Stimulated activated memory B cell treated with anti-CD40 and anti-IgM and Interleukin-4, amounts not matched to agents 10 μg/mL and 1 μg/mL and 100 μg/mL, for 72 hours (primary cell): ENCODE data around the gene CAMK2G.
A peak's percentile ranks its signal among the peaks of the same experiment; 100 is the strongest.
"Not testable (repeated sequence)": the region's sequence is repeated elsewhere in the genome, so short reads cannot be mapped to it uniquely, and the experiment has no call there.

Experiments used
- ATAC-seq: fragments of 150-1000 bp; cut with Tn5 transposase; 2 replicates; pipeline ENCODE4 v1.10.0; 2021
- H3K27ac Mint-ChIP-seq: one replicate; pipeline ENCODE4 v1.8.0; 2022; ENCODE audit warnings: mild to moderate bottlenecking, mixed read lengths
- H3K27me3 Mint-ChIP-seq: one replicate; pipeline ENCODE4 v1.8.0; 2022; ENCODE audit warnings: mixed read lengths
- H3K36me3 Mint-ChIP-seq: one replicate; pipeline ENCODE4 v1.8.0; 2022; ENCODE audit warnings: mixed read lengths
- H3K4me1 Mint-ChIP-seq: one replicate; pipeline ENCODE4 v1.8.0; 2022; ENCODE audit warnings: mixed read lengths
- H3K4me3 Mint-ChIP-seq: one replicate; pipeline ENCODE4 v1.8.0; 2022; ENCODE audit warnings: mild to moderate bottlenecking, moderate library complexity, mixed read lengths
- H3K9me3 Mint-ChIP-seq: one replicate; pipeline ENCODE4 v1.8.0; 2022; ENCODE audit warnings: mixed read lengths

CAMK2G gene

GRCh38 chr10:73798927-73799560 is 75.3 kb downstream of the CAMK2G start:
- peaks cover 67% of the 10 kb centered on the region for H3K36me3 Mint-ChIP-seq
- no peaks in the 10 kb centered on the region for H3K27me3 Mint-ChIP-seq
- peaks cover 14% of the 10 kb centered on the region for H3K4me1 Mint-ChIP-seq
- no peak overlapping the region for H3K27ac Mint-ChIP-seq
- H3K9me3 Mint-ChIP-seq, result no peaks in the 10 kb centered on the region
- no peak for ATAC-seq
- no peak overlapping the region for H3K4me3 Mint-ChIP-seq

- Mint-ChIP-seq H3K27me3 (no peaks in the 10 kb centered on the region), H3K4me3 (no peak overlapping the region), H3K36me3 (peaks cover 67% of the 10 kb centered on the region), H3K27ac (no peak overlapping the region), H3K4me1 (peaks cover 4% of the 10 kb centered on the region), H3K9me3 (no peaks in the 10 kb centered on the region)
- no peak for ATAC-seq
Measured at GRCh38 chr10:73798087-73798486, 76.3 kb downstream of the CAMK2G start.

DNA sequence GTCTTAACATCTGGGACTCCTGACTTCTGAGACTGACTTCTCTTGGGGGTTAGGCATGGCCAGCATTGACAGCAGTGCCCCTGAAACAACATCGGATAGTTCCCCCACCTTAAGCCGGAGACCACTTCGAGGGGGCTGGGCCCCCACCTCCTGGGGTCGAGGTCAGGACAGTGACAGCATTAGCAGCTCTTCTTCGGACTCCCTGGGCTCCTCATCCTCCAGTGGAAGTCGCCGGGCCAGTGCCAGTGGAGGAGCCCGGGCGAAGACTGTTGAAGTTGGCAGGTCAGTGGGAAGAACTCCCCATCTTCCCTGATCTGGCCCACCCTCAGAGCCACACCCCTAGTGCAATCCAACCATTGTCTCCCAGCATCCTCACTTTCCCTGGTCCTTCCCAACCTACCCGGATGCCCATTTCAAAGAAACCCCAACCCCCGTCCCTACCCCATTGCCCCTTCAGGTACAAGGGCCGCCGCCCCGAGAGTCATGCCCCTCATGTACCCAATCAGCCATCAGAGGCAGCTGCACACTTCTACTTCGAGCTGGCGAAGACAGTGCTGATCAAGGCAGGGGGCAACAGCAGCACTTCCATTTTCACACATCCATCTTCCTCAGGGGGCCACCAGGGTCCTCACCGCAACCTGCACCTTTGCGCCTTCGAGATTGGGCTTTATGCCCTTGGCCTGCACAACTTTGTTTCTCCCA is 76.9 kb downstream of the CAMK2G start:
- Mint-ChIP-seq H3K4me3 (no peak overlapping the region), H3K27me3 (no peaks in the 10 kb centered on the region), H3K27ac (no peak overlapping the region), H3K9me3 (no peaks in the 10 kb centered on the region), H3K4me1 (no peaks in the 10 kb centered on the region), H3K36me3 (peaks cover 67% of the 10 kb centered on the region)
- no peak for ATAC-seq

GRCh38 chr10:73796766-73797165 is 77.6 kb downstream of the CAMK2G start:
- H3K9me3 Mint-ChIP-seq, result no peaks in the 10 kb centered on the region
- H3K36me3 Mint-ChIP-seq, result peaks cover 72% of the 10 kb centered on the region
- H3K4me1 Mint-ChIP-seq, result no peaks in the 10 kb centered on the region
- H3K4me3 Mint-ChIP-seq, result no peak overlapping the region
- no peak for ATAC-seq
- no peak overlapping the region for H3K27ac Mint-ChIP-seq
- no peaks in the 10 kb centered on the region for H3K27me3 Mint-ChIP-seq

- not testable (repeated sequence) for H3K4me1 Mint-ChIP-seq, H3K4me3 Mint-ChIP-seq, H3K27ac Mint-ChIP-seq, H3K9me3 Mint-ChIP-seq, ATAC-seq, H3K27me3 Mint-ChIP-seq
- H3K36me3 Mint-ChIP-seq, result peaks cover 72% of the 10 kb centered on the region
Measured at GRCh38 chr10:73796035-73796434, 78.3 kb downstream of the CAMK2G start.

DNA sequence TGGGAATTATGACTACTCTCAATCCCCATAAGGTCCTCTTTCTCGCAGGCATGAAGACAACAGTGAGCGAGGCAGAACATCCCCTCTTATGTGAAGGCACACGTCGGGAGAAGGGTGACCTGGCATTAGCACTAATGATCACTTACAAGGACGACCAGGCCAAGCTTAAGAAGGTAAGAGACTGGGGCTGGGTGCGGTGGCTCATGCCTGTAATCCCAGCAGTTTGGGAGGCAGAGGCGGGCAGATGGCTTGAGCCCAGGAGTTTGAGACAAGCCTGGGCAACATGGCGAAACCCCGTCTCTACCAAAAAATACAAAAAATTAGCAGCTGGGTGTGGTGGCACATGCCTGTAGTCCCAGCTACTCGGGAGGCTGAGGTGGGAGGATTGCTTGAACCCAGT is 78.9 kb downstream of the CAMK2G start:
- H3K27me3 Mint-ChIP-seq, H3K9me3 Mint-ChIP-seq, ATAC-seq, H3K27ac Mint-ChIP-seq, H3K4me3 Mint-ChIP-seq, H3K4me1 Mint-ChIP-seq: not testable (repeated sequence)
- peaks cover 74% of the 10 kb centered on the region for H3K36me3 Mint-ChIP-seq

- Mint-ChIP-seq H3K27ac (no peak overlapping the region), H3K4me1 (peaks cover 10% of the 10 kb centered on the region), H3K27me3 (no peaks in the 10 kb centered on the region), H3K36me3 (peaks cover 87% of the 10 kb centered on the region), H3K4me3 (no peak overlapping the region), H3K9me3 (no peaks in the 10 kb centered on the region)
- ATAC-seq, result no peak
Measured at GRCh38 chr10:73793456-73793855, 80.9 kb downstream of the CAMK2G start.

DNA sequence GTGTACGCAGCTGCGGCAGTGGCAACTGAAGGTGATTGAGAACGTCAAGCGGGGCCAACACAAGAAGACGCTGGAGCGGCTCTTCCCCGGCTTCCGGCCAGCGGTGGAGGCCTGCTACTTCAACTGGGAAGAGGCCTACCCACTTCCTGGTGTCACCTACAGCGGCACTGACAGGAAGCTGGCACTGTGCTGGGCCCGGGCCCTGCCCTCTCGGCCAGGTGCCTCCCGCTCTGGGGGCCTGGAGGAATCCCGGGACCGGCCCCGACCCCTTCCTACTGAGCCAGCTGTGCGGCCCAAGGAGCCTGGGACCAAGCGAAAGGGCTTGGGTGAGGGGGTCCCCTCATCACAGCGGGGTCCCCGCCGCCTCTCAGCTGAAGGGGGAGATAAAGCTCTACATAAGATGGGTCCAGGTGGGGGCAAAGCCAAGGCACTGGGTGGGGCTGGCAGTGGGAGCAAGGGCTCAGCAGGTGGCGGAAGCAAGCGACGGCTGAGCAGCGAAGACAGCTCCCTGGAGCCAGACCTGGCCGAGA is 82.4 kb downstream of the CAMK2G start:
- no peak for ATAC-seq

GRCh38 chr10:73790886-73791625 is 83.3 kb downstream of the CAMK2G start:
- Mint-ChIP-seq H3K9me3 (no peaks in the 10 kb centered on the region), H3K27ac (no peak overlapping the region), H3K27me3 (no peaks in the 10 kb centered on the region), H3K36me3 (peaks cover 67% of the 10 kb centered on the region), H3K4me1 (peaks cover 28% of the 10 kb centered on the region), H3K4me3 (no peak overlapping the region)
- no peak for ATAC-seq

More for the DNA sequence above, 82.4 kb downstream of the CAMK2G start:
- Mint-ChIP-seq H3K4me3 (no peak overlapping the region), H3K9me3 (no peaks in the 10 kb centered on the region), H3K27me3 (no peaks in the 10 kb centered on the region), H3K4me1 (peaks cover 22% of the 10 kb centered on the region), H3K36me3 (peaks cover 74% of the 10 kb centered on the region), H3K27ac (no peak overlapping the region)

DNA sequence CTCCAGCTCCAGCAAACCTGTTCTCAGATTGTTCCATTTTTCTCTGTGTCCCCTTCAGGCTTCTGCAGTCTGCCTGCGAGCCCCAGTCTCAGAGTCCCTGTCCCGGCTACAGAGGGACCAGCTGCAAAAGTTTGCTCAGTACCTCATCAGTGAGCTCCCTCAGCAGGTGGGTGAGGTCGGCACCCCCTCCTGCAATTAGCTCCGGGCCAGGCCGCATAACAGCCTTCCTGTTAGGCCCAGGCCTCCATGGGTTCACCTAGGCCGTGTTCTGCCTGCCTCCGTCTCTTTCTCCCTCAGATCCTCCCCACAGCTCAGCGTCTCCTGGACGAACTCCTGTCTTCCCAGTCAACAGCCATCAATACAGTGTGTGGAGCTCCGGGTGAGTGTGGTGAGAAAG is 84.7 kb downstream of the CAMK2G start:
- no peak overlapping the region for H3K27ac Mint-ChIP-seq
- ATAC-seq, result no peak
- no peak overlapping the region for H3K4me3 Mint-ChIP-seq
- peaks cover 36% of the 10 kb centered on the region for H3K4me1 Mint-ChIP-seq
- H3K27me3 Mint-ChIP-seq, result no peaks in the 10 kb centered on the region
- peaks cover 53% of the 10 kb centered on the region for H3K36me3 Mint-ChIP-seq
- no peaks in the 10 kb centered on the region for H3K9me3 Mint-ChIP-seq

GRCh38 chr10:73788864-73789658 is 85.3 kb downstream of the CAMK2G start:
- H3K4me3 Mint-ChIP-seq, result no peak overlapping the region

DNA sequence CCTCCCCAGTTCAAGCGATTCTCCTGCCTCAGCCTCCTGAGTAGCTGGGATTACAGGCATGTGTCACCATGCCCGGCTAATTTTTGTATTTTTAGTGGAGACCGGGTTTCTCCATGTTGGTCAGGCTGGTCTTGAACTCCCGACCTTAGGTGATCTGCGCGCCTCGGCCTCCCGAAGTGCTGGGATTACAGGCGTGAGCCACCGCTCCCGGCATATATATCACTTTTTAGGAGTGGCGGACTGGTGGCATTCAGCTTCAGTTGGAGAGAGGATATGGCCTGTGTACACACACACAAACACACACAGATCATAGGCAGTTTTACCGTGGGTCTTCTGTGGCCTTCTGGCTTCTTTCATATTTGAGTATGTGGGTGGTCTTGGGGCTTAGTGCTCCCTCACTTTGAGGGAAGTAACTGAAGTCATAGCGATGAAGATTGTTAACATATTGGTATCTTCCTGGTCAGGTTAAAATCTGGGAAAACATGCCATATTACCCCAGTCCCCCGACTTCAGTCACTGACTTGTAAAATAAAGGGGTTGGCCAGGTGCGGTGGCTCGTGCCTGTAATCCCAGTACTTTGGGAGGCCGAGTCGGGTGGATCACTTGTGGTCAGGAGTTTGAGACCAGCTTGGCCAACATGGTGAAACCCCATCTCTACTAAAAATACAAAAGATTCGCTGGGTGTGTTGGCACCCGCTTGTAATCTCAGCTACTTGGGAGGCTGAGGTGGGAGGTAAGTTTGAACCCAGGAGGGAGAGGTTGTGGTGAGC is 87.1 kb downstream of the CAMK2G start:
- not testable (repeated sequence) for ATAC-seq, H3K27ac Mint-ChIP-seq

More at GRCh38 chr10:73788864-73789658, 85.3 kb downstream of the CAMK2G start:
- no peak for ATAC-seq
- Mint-ChIP-seq H3K4me1 (peaks cover 36% of the 10 kb centered on the region), H3K27me3 (no peaks in the 10 kb centered on the region), H3K9me3 (no peaks in the 10 kb centered on the region), H3K27ac (no peak overlapping the region), H3K36me3 (peaks cover 47% of the 10 kb centered on the region)

GRCh38 chr10:73786512-73786885 is 87.9 kb downstream of the CAMK2G start:
- peak overlapping the region; percentile 96 for H3K27ac Mint-ChIP-seq
- H3K27me3 Mint-ChIP-seq, result no peaks in the 10 kb centered on the region
- H3K36me3 Mint-ChIP-seq, result peaks cover 29% of the 10 kb centered on the region
- peak overlapping the region; percentile 94 for H3K4me3 Mint-ChIP-seq
- no peak for ATAC-seq
- H3K4me1 Mint-ChIP-seq, result peaks cover 55% of the 10 kb centered on the region
- no peaks in the 10 kb centered on the region for H3K9me3 Mint-ChIP-seq

More for the DNA sequence above, 87.1 kb downstream of the CAMK2G start:
- H3K27me3 Mint-ChIP-seq, H3K9me3 Mint-ChIP-seq: not testable (repeated sequence)
- H3K4me1 Mint-ChIP-seq, result peaks cover 49% of the 10 kb centered on the region
- H3K4me3 Mint-ChIP-seq, result peak overlapping the region; percentile 9
- peaks cover 28% of the 10 kb centered on the region for H3K36me3 Mint-ChIP-seq

DNA sequence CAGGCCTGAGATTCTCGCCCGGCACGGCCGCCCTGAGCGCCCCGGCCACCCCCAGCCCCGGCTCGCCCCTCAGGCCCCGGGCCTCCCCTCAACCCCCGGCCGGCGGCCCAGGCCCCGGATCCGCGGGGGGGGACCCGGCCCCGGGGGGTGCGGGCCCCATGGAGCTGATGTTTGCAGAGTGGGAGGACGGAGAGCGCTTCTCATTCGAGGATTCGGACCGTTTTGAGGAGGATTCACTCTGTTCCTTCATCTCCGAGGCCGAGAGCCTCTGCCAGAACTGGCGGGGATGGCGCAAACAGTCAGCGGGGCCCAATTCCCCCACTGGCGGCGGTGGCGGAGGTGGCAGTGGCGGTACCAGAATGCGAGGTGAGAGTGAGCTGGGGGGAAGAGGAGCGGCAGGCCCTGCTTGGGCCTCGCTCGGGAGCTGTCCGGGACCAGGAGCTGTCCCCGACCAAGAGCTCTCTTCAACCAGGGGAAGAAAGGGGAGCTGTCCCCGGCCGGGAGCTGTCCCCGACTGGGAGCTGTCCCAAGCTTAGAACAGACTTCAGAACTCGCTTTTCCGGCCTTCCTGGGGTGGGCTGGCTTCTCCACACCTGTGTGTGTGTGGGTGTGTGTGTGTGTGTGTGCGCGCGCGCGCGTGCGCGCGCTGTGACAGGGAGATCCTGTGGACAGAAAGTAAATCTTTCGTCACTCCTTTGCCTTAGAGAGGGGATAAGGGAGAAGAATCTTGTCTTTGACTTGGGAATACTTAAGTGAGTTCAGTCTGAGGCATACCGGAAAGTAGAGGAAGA is 88.4 kb downstream of the CAMK2G start:
- Mint-ChIP-seq H3K27ac (peak overlapping the region; percentile 96), H3K4me3 (peak overlapping the region; percentile 94), H3K9me3 (no peaks in the 10 kb centered on the region), H3K36me3 (peaks cover 23% of the 10 kb centered on the region), H3K4me1 (peaks cover 58% of the 10 kb centered on the region), H3K27me3 (no peaks in the 10 kb centered on the region)
- ATAC-seq, result peak; percentile 56
